ENCODE data around the gene NEDD4. TPM values are rescaled to one million over a fixed set of nuclear protein-coding genes. Genes with fewer than 3 reads are reported as not detected.

NEDD4 gene
- polyA plus RNA-seq, 1 donor (not counting 4 experiments of a cell fraction or from before 2014, with no cell fraction given), result 24.3 TPM

DNA sequence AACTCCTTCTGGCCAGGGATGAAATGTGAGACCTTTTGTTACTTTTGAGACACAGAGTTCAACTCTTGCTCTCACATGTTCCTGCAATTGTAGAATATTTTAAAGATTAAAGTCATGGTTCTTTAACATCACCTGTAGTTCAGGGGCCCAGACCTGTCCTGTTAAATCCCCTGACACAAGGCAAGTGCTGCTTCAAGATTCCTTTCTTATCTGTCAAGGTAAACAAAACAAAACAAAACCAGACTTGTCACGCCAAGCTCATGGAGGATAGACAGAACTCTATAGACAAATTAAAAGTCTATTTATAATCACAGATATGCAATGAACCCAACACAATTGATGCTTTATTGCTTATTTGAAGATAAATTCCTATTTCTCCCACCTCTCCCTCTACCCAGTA is 48.6 kb upstream of the NEDD4 start:
- Histone ChIP-seq H3K9ac (ENCODE audit: control insufficient read depth, extremely low read depth, insufficient read depth, low read length) (no peak overlapping the region), H3K4me1 (ENCODE audit: control insufficient read depth, extremely low read depth, insufficient read depth, low read length) (peaks cover 62% of the 10 kb centered on the region), H2AFZ (ENCODE audit: control insufficient read depth, low read length) (no peak overlapping the region), H3K9me1 (ENCODE audit: control insufficient read depth, extremely low read depth, insufficient read depth, low read length) (no peaks in the 10 kb centered on the region), H3K27ac (ENCODE audit: control insufficient read depth, insufficient read depth, low read length) (peak overlapping the region; percentile 91), H3K4me3 (ENCODE audit: control insufficient read depth in 2 of 3, extremely low read depth in 1 of 3, insufficient read depth in 2 of 3, low read depth in 1 of 3, low read length in 3 of 3) (no peak overlapping the region), H3K27me3 (ENCODE audit: control insufficient read depth, extremely low read depth, insufficient read depth, low read length) (no peaks in the 10 kb centered on the region), H3K36me3 (ENCODE audit: control insufficient read depth in 2 of 2, extremely low read depth in 1 of 2, insufficient read depth in 2 of 2, low read length in 2 of 2) (no peaks in the 10 kb centered on the region), H3K79me2 (ENCODE audit: control insufficient read depth, insufficient read depth, low read length) (no peaks in the 10 kb centered on the region), H3K4me2 (ENCODE audit: control insufficient read depth, extremely low read depth, insufficient read depth, low read depth, low read length) (peak overlapping the region; percentile 24), H4K20me1 (ENCODE audit: control insufficient read depth, extremely low read depth, insufficient read depth, low read length) (no peaks in the 10 kb centered on the region), H3K9me3 (ENCODE audit: control insufficient read depth, low read depth, low read length) (no peaks in the 10 kb centered on the region)
- dilution Hi-C loops (cut with MboI; ENCODE audit: extremely low pct_ligation_motif_present, low sequenced_read_pairs), result no loop called here
- no peak for DNase-seq (ENCODE audit: low read depth, low spot score)
- no peak for TF ChIP-seq EZH2 (IDR thresholded peaks at IDR 0.05; ENCODE audit: low read length)
- no peak for TF ChIP-seq CTCF (optimal IDR thresholded peaks at IDR 0.05 in 1 of 3, IDR thresholded peaks at IDR 0.05 in 1 of 3, conservative IDR thresholded peaks at IDR 0.05 in 1 of 3; ENCODE audit: extremely low read depth in 1 of 3, insufficient read depth in 2 of 3, low read length in 3 of 3)
- peak; percentile 17 for FAIRE-seq

DNA sequence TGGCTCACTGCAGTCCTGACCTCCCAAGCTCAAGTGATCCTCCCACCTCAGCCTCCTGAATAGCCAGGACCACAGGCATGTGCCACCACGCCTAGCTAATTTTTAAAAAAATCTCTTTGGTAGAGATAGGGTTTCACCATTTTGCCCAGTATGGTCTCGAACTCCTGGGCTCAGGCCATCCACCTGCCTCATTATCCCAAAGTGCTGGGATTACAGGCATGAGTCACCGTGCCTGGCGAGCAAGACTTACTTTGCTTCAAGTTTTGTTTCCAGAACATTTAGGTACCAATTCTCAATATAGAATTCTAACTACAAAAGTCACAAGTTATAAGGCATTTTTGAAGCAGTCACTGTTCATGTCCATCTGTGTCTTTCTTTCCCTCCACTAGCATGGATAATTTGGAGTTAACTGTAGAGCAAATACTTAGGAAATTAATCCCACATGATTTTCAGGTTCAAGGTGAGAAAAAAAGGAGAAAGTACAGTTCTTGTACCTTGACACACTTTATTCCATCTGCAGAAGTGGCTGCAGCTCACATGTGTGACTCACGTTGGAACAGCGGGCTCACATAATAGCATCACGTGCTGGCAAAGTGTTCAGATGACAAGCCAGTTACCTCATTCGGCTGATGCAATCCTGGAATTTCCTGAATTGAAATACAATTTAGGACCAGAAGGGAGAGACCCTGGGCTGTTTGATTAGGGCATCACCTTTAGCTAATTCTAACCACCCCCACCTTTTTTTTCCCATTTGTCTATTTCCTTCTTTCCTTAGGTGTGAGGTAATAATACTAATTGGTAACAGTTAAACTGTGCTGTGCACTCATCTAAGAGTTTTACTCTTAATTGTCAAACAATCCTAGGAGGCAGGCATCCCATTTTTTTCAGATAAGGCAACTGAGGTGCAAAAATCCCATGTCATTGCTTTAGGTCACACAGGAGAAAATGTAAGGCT is 46.9 kb upstream of the NEDD4 start:
- Histone ChIP-seq H3K9ac (ENCODE audit: control insufficient read depth, extremely low read depth, insufficient read depth, low read length) (peak overlapping the region; percentile 75), H3K36me3 (ENCODE audit: control insufficient read depth in 2 of 2, extremely low read depth in 1 of 2, insufficient read depth in 2 of 2, low read length in 2 of 2) (no peaks in the 10 kb centered on the region), H3K4me1 (ENCODE audit: control insufficient read depth, extremely low read depth, insufficient read depth, low read length) (peaks cover 59% of the 10 kb centered on the region), H3K9me3 (ENCODE audit: control insufficient read depth, low read depth, low read length) (no peaks in the 10 kb centered on the region), H3K4me3 (ENCODE audit: control insufficient read depth in 2 of 3, extremely low read depth in 1 of 3, insufficient read depth in 2 of 3, low read depth in 1 of 3, low read length in 3 of 3) (no peak overlapping the region), H3K9me1 (ENCODE audit: control insufficient read depth, extremely low read depth, insufficient read depth, low read length) (no peaks in the 10 kb centered on the region), H3K79me2 (ENCODE audit: control insufficient read depth, insufficient read depth, low read length) (no peaks in the 10 kb centered on the region), H2AFZ (ENCODE audit: control insufficient read depth, low read length) (no peak overlapping the region), H3K27me3 (ENCODE audit: control insufficient read depth, extremely low read depth, insufficient read depth, low read length) (no peaks in the 10 kb centered on the region), H3K27ac (ENCODE audit: control insufficient read depth, insufficient read depth, low read length) (peak overlapping the region; percentile 91), H4K20me1 (ENCODE audit: control insufficient read depth, extremely low read depth, insufficient read depth, low read length) (no peaks in the 10 kb centered on the region), H3K4me2 (ENCODE audit: control insufficient read depth, extremely low read depth, insufficient read depth, low read depth, low read length) (peak overlapping the region; percentile 46)
- peak; percentile 97 for FAIRE-seq
- TF ChIP-seq CTCF (optimal IDR thresholded peaks at IDR 0.05 in 1 of 3, IDR thresholded peaks at IDR 0.05 in 1 of 3, conservative IDR thresholded peaks at IDR 0.05 in 1 of 3; ENCODE audit: extremely low read depth in 1 of 3, insufficient read depth in 2 of 3, low read length in 3 of 3) (no peak), EZH2 (IDR thresholded peaks at IDR 0.05; ENCODE audit: low read length) (no peak)
- peak; percentile 84 for DNase-seq (ENCODE audit: low read depth, low spot score)
- dilution Hi-C loops (cut with MboI; ENCODE audit: extremely low pct_ligation_motif_present, low sequenced_read_pairs), result no loop called here

Measured in keratinocyte (primary cell).